HG02870 (cell line): ENCODE results near the gene THADA.
"Not testable (repeated sequence)": the region's sequence is repeated elsewhere in the genome, so short reads cannot be mapped to it uniquely, and the experiment has no call there.

ENCODE experiments used
- ATAC-seq: cut with Tn5 transposase; IDR thresholded peaks from one replicate; pipeline ENCODE4 v1.9.1; 2021; ENCODE audit warnings: mild to moderate bottlenecking, moderate library complexity; ENCODE audit not compliant: unreplicated experiment

Gene THADA

GRCh38 chr2:43605079-43605655 is 9.3 kb upstream of the THADA start:
- no peak for ATAC-seq

- no peak for ATAC-seq
These were observed 8.8 kb upstream of the THADA start for GRCh38 chr2:43604674-43605073.

GRCh38 chr2:43600596-43600995 is 4.8 kb upstream of the THADA start:
- not testable (repeated sequence) for ATAC-seq

- ATAC-seq: no peak
These were observed 963 bp downstream of the THADA start for GRCh38 chr2:43594875-43595274.

GRCh38 chr2:43593254-43593653 is 2.6 kb downstream of the THADA start:
- no peak for ATAC-seq

GRCh38 chr2:43592443-43592842 is 3.4 kb downstream of the THADA start:
- ATAC-seq: no peak

- no peak for ATAC-seq
These were observed 10.1 kb downstream of the THADA start for GRCh38 chr2:43585708-43586107.

GRCh38 chr2:43579275-43579981 is 16.4 kb downstream of the THADA start:
- ATAC-seq: no peak

GRCh38 chr2:43576981-43577892 is 18.6 kb downstream of the THADA start:
- no peak for ATAC-seq

- no peak for ATAC-seq
These were observed 23.6 kb downstream of the THADA start for GRCh38 chr2:43572244-43572643.

- peak; percentile 87 for ATAC-seq
These were observed 25.9 kb downstream of the THADA start for GRCh38 chr2:43569921-43570320.

GRCh38 chr2:43568228-43568627 is 27.6 kb downstream of the THADA start:
- ATAC-seq: no peak

- no peak for ATAC-seq
These were observed 29.4 kb downstream of the THADA start for GRCh38 chr2:43566461-43566729.

GRCh38 chr2:43563679-43564078 is 32.2 kb downstream of the THADA start:
- ATAC-seq: no peak

GRCh38 chr2:43560231-43560547 is 35.6 kb downstream of the THADA start:
- no peak for ATAC-seq

- peak; percentile 86 for ATAC-seq
These were observed 36.2 kb downstream of the THADA start for GRCh38 chr2:43559391-43560230.

GRCh38 chr2:43557196-43557595 is 38.6 kb downstream of the THADA start:
- no peak for ATAC-seq

GRCh38 chr2:43556256-43556655 is 39.6 kb downstream of the THADA start:
- ATAC-seq: no peak

GRCh38 chr2:43553341-43553855 is 42.4 kb downstream of the THADA start:
- no peak for ATAC-seq

- no peak for ATAC-seq
These were observed 43.8 kb downstream of the THADA start for GRCh38 chr2:43551990-43552389.

- ATAC-seq: not testable (repeated sequence)
These were observed 47.5 kb downstream of the THADA start for GRCh38 chr2:43548381-43548780.
